ENCODE results near the gene SACM1L. TPM values are rescaled to one million over a fixed set of nuclear protein-coding genes. Genes with fewer than 3 reads are reported as not detected.

Gene SACM1L
- total and polyA plus RNA-seq, 11 donors = 12.6 to 35.3 (median 22.3) TPM

- 44 to 55% (median 53%) methylated on average over 7 of the region's 7 CpGs for WGBS, 4 donors
- ATAC-seq (no peak), DNase-seq (no peak)
- no peak overlapping the region for H3K4me3 ChIP-seq
- H3K36me3 ChIP-seq = no peaks in the 10 kb centered on the region
- H3K27me3 ChIP-seq = peaks cover 0 to 7% (median 0%) of the 10 kb centered on the region in 9 donors
- H3K9me3 ChIP-seq = no peaks in the 10 kb centered on the region
- no peaks in the 10 kb centered on the region for H3K4me1 ChIP-seq
- no peak overlapping the region for H3K27ac ChIP-seq
- intact Hi-C loops (cut with DNase I) = no loop called here
- TF ChIP-seq CTCF (IDR thresholded peaks at IDR 0.05) (no peak), POLR2A (IDR thresholded peaks at IDR 0.05) (no peak)
Observed at GRCh38 chr3:45773714-45774449, 84.7 kb downstream of the SACM1L start.

- intact Hi-C loops (cut with DNase I) = no loop called here
- no peak overlapping the region for H3K27ac ChIP-seq
- TF ChIP-seq POLR2A (IDR thresholded peaks at IDR 0.05) = no peak
- TF ChIP-seq CTCF (IDR thresholded peaks at IDR 0.05) = no peak
- H3K27me3 ChIP-seq = peaks cover 0 to 3% (median 0%) of the 10 kb centered on the region in 9 donors
- H3K4me3 ChIP-seq = no peak overlapping the region
- H3K9me3 ChIP-seq = no peaks in the 10 kb centered on the region
- no peaks in the 10 kb centered on the region for H3K4me1 ChIP-seq
- H3K36me3 ChIP-seq = no peaks in the 10 kb centered on the region
- DNase-seq = peak in 1 of 5 donors; percentile 3
- ATAC-seq = no peak
- 78 to 85% (median 81%) methylated on average over 8 of the region's 8 CpGs for WGBS, 4 donors
Observed at GRCh38 chr3:45774581-45775521, 85.7 kb downstream of the SACM1L start.

GRCh38 chr3:45775571-45776300 is 86.5 kb downstream of the SACM1L start:
- WGBS, 4 donors = 86 to 90% (median 89%) methylated on average over 17 of the region's 17 CpGs
- Histone ChIP-seq H3K9me3 (no peaks in the 10 kb centered on the region), H3K4me3 (no peak overlapping the region), H3K27ac (no peak overlapping the region), H3K36me3 (no peaks in the 10 kb centered on the region), H3K27me3 (peaks cover 0 to 2% (median 0%) of the 10 kb centered on the region in 9 donors), H3K4me1 (no peaks in the 10 kb centered on the region)
- DNase-seq (peak in 1 of 5 donors; percentile 9), ATAC-seq (no peak)
- no peak for TF ChIP-seq CTCF (IDR thresholded peaks at IDR 0.05)
- TF ChIP-seq POLR2A (IDR thresholded peaks at IDR 0.05) = no peak
- intact Hi-C loops (cut with DNase I) = no loop called here

GRCh38 chr3:45776301-45776595 is 87.1 kb downstream of the SACM1L start:
- 59 to 84% (median 70%) methylated on average over 3 of the region's 3 CpGs for WGBS, 4 donors
- H3K27me3 ChIP-seq = no peaks in the 10 kb centered on the region
- ATAC-seq = no peak
- TF ChIP-seq CTCF (IDR thresholded peaks at IDR 0.05) (no peak), POLR2A (IDR thresholded peaks at IDR 0.05) (no peak)
- no peaks in the 10 kb centered on the region for H3K9me3 ChIP-seq
- intact Hi-C loops (cut with DNase I) = no loop called here
- H3K4me1 ChIP-seq = no peaks in the 10 kb centered on the region
- no peak overlapping the region for H3K4me3 ChIP-seq
- no peaks in the 10 kb centered on the region for H3K36me3 ChIP-seq
- no peak overlapping the region for H3K27ac ChIP-seq
- DNase-seq = peak in 1 of 5 donors; percentile 9

Measured in heart left ventricle (tissue), 16 donors.